AG04449 (cell line): ENCODE data around the gene ETV2.

ENCODE experiments used
- CTCF ChIA-PET: fragments of 350-600 bp; formaldehyde crosslinking; extraction: SDS; loops from one replicate; lab custom pipeline; 2021; ENCODE audit warnings: antibody characterized with exemption; lab: Yijun Ruan, JAX
- POLR2A ChIA-PET: fragments of 400-600, 350-600 bp; formaldehyde crosslinking; extraction: SDS; loops from one replicate; lab custom pipeline; 2020; ENCODE audit warnings: antibody characterized with exemption, inconsistent platforms; lab: Yijun Ruan, JAX
- DNase-seq: peaks from one replicate; pipeline ENCODE4 v3.0.0-alpha.2; 2010; ENCODE audit warnings: low read depth, low spot score
- H3K4me3 ChIP-seq: 2 replicates; pipeline ENCODE4 v1.5.1; 2011; ENCODE audit warnings: low read depth, mild to moderate bottlenecking, control low read depth, low read length
- CTCF ChIP-seq: IDR thresholded peaks from one replicate; pipeline ENCODE4 v1.5.1; 2011; ENCODE audit warnings: mild to moderate bottlenecking, moderate library complexity, low read length, control low read depth, inconsistent platforms; ENCODE audit not compliant: insufficient read depth; ENCODE audit errors: missing control alignments

ETV2 gene

GRCh38 chr19:35693835-35694599, 52.5 kb downstream of the ETV2 start:
- POLR2A ChIA-PET = no interaction called here
- CTCF ChIA-PET = interaction anchor here (0.6 to 2.7 kb wide), 20 partner anchors 8 to 341 kb away, joined by 3 to 28 read pairs (median 4); partner anchors contain the start of genes COX6B1, PSENEN and U2AF1L4
- TF ChIP-seq CTCF = peak; percentile 96
- no peak overlapping the region for H3K4me3 ChIP-seq
- no peak for DNase-seq
